NCI-H2227 (cell line): ENCODE measurements around the gene PPIL6.

Experiments used
- DNase-seq: peaks from one replicate; lab custom pipeline; 2025; ENCODE audit not compliant: unreplicated experiment; lab: John Stamatoyannopoulos, UW

Gene PPIL6

DNA sequence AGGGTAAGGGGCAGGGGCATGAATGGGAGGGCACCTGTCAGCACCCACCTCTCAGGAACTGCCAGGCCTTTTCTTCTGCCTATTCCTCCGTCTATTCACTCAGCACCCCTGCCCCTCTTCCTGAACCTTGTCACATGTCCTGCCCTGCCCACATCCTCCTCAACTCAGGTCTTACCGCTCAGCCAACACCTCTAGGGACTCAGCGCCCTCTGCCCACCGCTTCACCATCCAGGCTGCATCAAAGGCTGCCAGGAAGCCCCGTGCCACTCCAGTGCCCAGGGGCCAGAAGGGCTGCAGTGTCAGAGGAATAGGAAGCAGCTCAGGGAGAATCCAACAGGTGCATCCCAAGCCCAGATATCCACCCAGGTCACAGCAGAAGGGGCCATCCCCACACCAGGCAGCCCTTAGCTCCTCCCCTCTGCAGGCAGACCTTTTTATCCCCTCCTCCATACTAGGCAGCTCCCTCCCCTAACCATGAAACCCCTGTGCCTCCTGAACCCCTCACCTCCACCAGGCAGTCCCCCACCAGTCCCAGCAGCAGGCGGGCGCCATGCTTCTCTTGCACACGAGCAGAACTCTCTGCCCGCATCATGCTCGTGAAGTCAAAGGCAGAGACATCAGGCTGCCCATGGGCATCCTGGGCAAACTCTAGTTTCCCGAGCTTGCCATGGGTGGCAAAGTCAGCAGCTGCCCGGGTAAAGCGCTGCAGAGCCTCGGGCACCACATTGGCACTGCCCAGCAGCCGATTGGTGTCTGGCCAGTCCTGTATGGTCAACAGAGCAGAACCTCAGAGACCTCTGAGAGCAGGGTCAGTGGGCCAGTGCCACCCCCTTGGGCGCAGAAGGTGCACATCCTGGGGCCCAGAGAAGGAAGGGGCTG is 9.6 kb upstream of the PPIL6 start:
- DNase-seq: no peak

GRCh38 chr6:109449064-109449794 is 8.8 kb upstream of the PPIL6 start:
- DNase-seq: no peak

DNA sequence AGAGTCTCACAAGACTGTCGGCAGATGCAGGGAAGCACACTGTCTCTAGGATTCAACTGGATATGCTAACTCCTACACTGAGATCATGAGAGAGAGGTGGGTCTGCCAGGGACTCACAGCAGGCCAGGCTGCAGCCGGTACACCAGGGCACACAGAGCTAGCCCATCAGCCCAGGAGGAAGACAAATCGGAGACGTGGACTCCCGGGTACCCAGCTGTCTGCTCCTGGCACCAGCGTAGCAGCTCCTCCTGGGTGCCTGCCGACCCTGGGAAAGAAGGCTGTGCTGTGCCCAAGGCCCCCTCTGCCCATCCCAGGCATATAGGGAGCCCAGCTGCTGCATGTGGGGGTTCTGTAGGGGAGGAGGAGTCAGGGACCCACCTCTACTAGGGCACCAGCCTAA is 8.2 kb upstream of the PPIL6 start:
- DNase-seq: no peak

DNA sequence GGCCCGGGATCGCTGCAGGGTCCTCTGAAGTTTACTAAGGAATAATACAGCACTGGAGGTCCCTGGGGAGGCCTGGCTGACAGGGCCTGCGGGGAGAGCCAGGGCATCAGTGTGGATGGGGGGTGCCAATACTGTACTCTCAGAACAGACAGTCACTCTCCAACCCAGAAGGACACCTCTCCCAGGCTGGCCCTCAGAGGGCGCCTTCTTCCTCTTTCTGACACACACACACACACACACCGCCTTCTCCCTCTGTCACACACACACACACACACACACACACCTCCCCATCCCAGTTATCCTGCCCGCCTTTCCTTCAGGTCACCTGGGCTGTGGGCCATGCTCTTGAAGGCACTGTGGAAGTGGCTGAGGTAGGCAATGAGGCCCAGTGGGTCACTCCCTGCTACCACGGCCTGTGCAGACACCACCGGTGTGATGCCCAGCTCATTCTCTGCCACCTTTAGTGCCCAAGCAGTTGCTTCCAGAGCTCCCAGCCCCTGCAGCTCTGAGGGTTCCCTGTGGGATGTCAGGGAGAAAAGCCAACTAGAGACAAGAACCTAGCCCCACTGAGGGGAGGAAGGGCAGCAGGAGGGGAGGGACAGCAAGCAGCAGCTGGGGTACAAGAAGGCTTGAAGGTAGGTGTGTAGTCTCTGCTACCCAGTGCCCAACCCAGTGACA is 7.6 kb upstream of the PPIL6 start:
- no peak for DNase-seq

DNA sequence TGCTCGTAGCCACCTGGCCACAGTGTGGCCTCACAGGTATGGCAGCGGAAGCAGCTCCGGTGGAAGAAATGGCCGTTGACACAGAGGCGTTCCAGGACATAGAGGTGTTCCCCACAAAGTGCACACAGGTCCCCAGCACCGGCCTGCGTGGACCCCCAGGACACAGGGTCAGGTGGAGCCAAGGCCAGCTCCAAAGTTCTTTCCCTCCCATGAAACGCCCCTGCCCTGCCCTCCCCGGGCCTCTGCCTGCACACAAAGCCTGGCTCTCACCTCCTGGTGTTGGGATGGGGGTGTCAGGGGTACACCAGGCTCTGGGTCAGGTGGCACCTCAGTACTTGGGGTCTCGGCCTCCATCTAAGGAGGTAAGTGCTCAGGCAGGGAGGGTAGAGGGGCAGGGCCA is 6.7 kb upstream of the PPIL6 start:
- DNase-seq: no peak

- no peak for DNase-seq
Measured at GRCh38 chr6:109446541-109446940, 6.1 kb upstream of the PPIL6 start.

DNA sequence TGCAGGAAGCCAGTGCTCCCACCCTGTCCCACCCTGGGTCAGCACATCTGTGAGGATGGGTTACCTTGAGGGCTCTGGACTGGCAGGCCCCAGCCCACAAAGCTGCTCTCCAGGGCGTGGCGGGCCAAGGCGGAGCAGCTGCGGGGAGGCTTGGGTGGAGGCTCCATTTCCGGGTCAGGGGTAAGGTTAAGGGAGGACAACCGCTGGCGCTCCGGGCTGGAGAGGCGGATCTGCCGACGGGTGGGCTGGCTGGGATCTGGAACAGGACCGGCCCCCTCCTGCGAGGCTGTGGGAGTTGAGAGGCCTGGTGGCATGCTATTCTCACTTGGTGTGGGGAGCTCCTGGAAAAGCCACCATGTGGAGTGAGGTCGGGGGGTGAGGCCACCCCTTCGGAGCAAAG is 5.6 kb upstream of the PPIL6 start:
- DNase-seq: no peak

GRCh38 chr6:109445382-109445781 is 5.0 kb upstream of the PPIL6 start:
- no peak for DNase-seq

DNA sequence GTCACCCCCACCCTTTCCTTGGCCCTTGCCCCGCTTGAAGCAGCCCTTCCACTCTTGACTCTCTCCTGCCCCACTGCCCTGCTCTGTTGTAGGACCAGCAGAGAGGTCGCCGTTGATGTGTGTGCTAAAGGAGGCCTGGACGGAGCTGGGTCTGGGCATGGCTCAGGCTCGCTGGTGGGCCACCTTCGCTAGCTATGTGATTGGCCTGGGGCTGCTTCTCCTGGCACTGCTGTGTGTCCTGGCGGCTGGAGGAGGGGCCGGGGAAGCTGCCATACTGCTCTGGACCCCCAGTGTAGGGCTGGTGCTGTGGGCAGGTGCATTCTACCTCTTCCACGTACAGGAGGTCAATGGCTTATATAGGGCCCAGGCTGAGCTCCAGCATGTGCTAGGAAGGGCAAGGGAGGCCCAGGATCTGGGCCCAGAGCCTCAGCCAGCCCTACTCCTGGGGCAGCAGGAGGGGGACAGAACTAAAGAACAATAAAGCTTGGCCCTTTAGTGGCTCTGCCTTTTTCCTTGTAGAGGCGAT is 3.1 kb upstream of the PPIL6 start:
- no peak for DNase-seq

DNA sequence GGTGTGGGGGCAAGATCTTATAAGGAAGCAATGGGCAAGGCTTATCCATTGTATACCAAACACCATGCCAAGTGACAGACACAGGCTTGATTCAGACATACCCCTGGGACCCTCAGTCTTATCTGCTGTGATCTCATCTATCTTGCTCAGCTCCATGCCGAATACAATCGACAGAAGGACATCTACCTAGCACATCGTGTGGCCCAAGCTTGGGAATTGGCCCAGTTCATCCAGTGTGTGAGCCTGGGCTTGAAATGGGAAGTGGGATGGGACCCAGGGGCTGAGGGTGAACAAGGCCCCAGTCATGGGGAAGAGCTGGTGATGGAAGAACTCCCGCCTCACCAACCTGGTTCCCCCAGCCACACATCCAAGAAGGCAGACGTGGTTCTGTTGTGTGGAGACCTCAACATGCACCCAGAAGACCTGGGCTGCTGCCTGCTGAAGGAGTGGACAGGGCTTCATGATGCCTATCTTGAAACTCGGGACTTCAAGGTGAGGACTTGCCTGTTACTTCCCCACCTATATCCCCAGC is 2.0 kb upstream of the PPIL6 start:
- no peak for DNase-seq

DNA sequence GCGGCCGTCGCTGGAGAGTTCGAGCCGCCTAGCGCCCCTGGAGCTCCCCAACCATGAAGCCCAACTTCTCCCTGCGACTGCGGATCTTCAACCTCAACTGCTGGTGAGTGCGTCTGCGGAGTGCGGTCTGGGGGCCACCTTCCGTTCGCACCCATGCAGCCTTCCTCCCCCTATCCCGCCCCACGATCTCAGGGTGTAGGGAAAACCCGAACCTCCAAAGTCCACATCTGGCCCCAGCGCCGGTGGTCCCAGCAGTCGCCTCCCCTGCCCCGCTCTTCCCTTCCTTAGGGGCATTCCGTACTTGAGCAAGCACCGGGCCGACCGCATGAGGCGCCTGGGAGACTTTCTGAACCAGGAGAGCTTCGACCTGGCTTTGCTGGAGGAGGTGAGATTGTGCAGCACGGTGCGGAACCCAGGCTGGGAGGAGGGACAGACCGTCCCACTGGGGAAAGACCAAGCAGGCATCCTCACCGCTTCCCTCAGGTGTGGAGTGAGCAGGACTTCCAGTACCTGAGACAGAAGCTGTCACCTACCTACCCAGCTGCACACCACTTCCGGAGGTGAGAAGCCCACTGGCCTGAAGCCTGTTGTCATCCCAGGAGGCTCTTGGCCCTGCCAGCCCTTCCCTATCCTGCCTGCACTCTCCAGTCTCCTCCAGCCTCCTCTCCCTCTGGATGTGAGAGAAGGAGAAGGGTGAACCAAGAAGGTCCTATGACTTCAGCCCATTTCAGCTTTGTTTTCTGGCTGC is 815 bp upstream of the PPIL6 start:
- peak; percentile 50 for DNase-seq

- DNase-seq: no peak
Measured at GRCh38 chr6:109436041-109436440, 4.4 kb downstream of the PPIL6 start.

DNA sequence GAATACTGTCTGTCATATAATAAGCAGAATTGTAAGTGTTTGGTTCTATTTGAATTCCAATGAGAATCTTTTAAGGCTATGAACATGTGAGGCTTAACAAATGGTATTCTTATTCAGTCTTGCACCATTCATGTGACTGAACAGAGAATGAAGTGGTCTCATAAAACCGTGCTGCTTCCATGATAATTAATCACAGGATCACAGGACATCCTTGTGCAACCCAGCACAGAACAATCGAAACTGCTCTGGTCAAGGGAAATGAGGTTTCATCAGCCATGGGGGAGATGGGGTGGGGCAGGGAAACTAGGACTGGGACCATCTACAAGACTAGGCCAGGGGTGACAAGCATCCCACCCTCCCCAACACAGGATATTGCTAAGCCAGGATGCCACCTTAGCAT is 6.0 kb downstream of the PPIL6 start:
- no peak for DNase-seq

DNA sequence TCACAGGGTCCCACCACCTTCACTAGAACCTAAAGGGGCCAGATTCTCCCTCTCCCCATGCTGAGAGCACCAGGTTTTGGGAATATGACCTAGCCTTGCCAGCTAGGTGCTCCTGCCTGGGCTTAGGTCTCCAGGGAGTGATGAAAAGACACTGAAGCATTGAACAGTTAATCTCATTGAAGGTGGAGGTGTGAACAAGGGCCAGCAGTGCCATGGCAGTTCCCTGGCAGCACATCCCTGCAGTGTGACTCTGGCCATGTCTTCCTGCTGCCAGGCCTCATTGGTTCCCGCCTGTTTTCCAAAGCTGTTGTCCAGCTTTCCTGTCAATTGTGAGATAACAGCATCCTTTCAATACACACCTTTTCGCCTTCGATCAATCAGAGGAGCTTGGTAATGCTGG is 10.9 kb downstream of the PPIL6 start:
- DNase-seq: no peak

GRCh38 chr6:109428889-109429477 is 11.4 kb downstream of the PPIL6 start:
- DNase-seq: no peak

GRCh38 chr6:109424946-109425345 is 15.5 kb downstream of the PPIL6 start:
- no peak for DNase-seq

DNA sequence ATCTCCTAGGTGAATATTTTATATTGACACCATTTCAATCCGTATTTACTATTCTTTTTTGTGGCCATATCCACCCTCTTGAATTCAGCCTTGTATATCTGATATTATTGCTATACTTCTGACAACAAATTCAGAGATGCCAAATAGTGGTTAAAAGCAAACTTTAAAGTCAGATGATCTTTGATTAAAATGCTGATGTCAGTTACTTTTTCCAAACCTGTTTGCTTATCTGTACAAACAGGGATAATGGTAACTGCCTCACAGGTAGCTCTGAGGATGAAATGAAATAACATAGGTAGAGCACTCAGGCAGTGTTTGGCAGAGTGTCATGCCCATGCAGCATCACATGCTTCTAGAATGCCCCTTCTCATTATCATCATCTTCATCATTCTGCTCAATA is 19.2 kb downstream of the PPIL6 start:
- no peak for DNase-seq

GRCh38 chr6:109420751-109421150 is 19.7 kb downstream of the PPIL6 start:
- DNase-seq: no peak

DNA sequence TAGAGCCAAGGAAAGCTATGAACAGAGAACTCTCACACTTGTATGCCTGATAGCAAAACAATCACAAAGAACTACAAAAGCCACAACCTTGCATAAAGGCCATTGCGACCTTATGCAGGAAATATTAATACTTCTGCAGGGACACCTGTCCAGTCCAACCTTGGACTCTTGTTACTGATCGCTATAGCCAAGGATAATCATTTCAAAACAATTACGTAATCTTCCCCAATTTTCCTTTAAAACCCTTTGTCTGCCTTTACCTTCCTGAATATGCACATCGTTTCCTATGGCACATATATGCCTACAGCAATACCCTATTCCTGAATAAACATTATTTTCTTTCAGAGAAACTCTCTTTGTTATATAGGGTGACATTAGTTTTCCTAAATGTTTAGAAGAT is 22.8 kb downstream of the PPIL6 start:
- no peak for DNase-seq

DNA sequence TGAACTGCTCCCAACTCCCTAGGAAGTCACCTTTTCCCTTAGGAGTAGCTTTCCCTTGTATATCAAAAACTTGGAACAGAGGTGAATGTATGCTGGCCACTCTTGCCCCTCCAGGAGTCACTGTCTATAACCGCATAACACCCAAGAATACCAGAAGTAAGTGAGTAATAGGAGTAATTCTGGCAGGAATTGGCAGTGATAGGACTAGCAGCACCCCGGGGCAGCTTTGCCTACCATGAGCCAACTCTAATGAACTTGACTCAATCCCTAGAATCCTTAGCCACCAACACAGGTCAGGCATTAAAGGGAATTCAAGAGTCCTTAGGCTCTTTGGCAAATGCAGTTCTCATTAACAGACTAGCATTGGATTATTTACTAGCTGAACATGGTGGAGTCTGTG is 29.4 kb downstream of the PPIL6 start:
- no peak for DNase-seq
